CD4-positive, alpha-beta T cell treated with Interleukin-17A for 1 hour (primary cell): ENCODE results near the gene IL1A.

ENCODE experiments used
- DNase-seq: peaks from one replicate; pipeline ENCODE4 v3.0.0-alpha.2; 2020

IL1A gene

GRCh38 chr2:112724591-112725525 is 59.4 kb downstream of the IL1A start:
- no peak for DNase-seq

DNA sequence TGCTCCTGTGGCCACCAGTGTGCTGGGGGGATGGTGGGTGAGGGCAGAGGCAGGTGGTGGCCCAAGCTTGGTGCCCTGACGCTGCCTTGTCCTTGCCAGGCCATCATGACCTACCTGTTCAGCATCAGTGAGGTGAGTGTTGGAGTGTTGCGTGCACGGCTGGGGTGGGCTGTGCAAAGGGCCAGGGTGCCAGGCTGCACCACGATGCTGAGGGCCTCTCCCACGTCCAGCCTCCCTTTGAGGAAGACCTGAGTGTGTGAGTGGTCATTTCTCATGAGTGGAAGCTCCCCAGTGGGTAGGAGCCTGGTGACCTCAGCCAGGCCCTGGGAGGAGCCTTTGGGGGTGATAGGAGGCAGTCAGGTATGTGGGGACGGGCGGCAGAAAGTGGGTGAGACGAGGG is 60.3 kb downstream of the IL1A start:
- no peak for DNase-seq
